GM21529 (cell line): ENCODE measurements around the gene DTD1.

ENCODE experiments used
- ATAC-seq: cut with Tn5 transposase; IDR thresholded peaks from one replicate; pipeline ENCODE4 v1.9.1; 2021; ENCODE audit not compliant: unreplicated experiment

Gene DTD1

GRCh38 chr20:18701969-18702368 is 114.1 kb downstream of the DTD1 start:
- no peak for ATAC-seq

- no peak for ATAC-seq
Measured at GRCh38 chr20:18702736-18703135, 114.9 kb downstream of the DTD1 start.

DNA sequence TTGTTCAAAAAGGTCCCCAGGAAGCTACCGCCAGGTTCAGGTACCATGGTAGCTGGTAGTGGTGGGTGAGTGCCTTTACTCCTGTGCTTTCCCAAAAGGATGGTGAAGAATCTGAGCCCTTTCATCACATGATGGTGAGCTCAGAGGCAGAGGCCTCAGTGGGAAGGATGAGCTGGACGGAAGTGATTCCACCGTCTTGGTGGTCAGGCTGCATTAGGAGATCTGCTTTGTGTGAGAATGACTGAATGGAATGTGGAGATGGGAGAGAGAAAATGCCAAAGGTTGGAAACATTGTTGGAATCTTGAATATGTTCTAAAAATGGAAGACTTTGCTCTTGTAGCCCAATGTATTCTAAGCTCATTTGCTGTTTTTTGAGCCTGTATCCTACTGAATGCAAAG is 117.6 kb downstream of the DTD1 start:
- no peak for ATAC-seq

GRCh38 chr20:18705910-18706309 is 118.1 kb downstream of the DTD1 start:
- ATAC-seq: no peak

DNA sequence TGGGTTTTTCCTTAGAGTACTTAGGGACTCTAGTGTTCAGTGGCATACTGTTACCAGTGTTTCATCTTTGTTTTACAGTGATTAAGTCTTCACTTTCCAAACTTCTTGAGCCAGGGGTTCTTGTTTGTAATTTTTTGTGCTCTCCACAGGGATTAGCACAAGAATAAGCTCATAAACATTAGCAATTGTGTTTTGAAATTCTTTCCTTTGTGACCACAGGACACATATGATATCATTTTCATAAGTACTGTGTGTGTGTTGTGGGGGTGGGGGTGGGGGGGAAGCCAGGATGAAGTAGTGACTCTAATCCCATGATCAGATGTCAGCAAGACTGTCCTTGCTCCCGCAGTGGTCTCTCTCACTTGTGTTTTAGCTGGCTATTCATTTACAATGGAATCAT is 124.3 kb downstream of the DTD1 start:
- no peak for ATAC-seq

DNA sequence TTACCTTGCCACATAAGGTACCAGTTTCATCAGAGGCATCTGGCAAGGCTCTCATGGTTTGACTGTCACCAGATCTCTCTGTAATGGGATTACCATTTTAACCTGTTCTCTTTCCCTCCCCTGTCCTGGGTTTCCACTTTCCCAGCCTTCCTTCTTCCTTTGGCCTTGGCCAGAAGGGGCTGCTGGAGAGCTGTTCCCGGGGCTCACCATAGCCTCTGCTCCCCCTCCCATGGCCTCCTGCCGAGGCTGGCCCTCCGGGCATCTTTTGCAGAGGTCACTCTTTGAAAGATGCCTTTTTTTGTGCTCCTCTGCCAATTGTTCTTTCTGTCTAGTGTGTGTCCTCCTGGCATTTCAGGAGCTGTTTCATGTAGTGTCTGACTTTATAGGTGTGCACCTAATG is 125.0 kb downstream of the DTD1 start:
- ATAC-seq: no peak

GRCh38 chr20:18715564-18715963 is 127.7 kb downstream of the DTD1 start:
- ATAC-seq: no peak

GRCh38 chr20:18717062-18717461 is 129.2 kb downstream of the DTD1 start:
- ATAC-seq: no peak

DNA sequence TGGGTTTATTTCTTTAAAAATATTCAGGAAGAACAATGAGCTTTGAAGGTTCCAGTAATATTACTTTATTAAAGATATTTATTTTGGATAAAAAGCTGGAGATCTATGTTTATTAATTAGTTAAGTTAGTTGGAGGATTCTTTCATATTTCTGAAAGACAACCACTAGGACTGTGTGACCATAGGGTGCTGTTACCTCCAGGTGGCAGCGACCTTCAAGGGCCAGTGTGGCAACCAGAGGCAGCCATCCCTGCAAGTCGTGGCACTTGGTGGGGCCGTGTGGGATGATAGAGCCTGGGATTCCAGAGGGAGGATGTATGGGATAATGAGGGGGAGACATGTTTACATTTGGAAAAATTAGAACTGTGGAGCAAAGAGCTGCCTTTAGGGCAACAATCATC is 130.3 kb downstream of the DTD1 start:
- no peak for ATAC-seq

DNA sequence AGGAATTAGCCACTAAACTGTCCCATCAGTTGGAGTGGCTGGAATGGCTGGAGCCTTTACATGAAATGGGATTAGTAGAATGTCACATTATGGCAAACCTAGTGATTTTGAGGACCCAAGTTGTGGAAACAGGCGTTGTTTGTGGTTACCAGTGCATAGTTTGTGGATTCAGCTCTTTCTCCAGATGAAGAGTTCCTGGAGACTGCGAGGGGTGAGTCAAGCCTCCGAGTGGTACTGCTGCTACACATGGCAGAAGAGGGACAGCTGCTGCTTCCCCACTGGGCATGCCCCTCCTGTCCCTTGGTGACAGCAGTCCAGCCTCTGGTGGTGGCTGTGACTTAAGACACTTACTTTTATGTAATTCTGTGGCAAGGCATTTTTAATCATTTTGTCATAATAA is 131.6 kb downstream of the DTD1 start:
- ATAC-seq: no peak

DNA sequence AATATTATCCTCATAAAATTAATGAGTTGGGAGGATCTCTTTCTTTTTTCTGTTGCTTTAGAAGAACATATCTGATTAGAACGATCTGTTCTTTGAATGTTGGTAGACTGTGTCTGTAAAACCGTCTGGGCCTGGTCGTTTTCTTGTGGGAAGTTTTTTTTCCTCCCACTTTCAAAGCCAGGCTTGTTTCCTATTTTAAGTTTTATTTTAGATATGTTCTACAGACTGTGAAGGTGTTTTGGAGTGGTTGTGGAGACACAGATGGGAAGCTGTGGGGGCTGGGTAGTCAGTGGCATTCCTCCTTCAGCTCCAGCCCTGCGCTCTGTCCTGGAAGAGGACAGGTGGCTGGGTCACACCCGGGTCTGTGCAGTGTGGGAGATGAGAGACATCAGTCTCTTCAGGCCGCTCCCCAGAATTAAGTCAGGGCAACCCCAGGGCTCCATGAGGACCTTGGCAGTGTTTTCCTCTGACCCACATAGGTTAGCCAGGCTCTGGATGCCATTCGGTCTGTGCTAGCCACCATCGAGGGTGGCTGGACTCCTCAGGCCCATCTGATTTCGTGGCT is 133.8 kb downstream of the DTD1 start:
- no peak for ATAC-seq

GRCh38 chr20:18722371-18722770 is 134.5 kb downstream of the DTD1 start:
- no peak for ATAC-seq

GRCh38 chr20:18724077-18724476 is 136.2 kb downstream of the DTD1 start:
- no peak for ATAC-seq

DNA sequence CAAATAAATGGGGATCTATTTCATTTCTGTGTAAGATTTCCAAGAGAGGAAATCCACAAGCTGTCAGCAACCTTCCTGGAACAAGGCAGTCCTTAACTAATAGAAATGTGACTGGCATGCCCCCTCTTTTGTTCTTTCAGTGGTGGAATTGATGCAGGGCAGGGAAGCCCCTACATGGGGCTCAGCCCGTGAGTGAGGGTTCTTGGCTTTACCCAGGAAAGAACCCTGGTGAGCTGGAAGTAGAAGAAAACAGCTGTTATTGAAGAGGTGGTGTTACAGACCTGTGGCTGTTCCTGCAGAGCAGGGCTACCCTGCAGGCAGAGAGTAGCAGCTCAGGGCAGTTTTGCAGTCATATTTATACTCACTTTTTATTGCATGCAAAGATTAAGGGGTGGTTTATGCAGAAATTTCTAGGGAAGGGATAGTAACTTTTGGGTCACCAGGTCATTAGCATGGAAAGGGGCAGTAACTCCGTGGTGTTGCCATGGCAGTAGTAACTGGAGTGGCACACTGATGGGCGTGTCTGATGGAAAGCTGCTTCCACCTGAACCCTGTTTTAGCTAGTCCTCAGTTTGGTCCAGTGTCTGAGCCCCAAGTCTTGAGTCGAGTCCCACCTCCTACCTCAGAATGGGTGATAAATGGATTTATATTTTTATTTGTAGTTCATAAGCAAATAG is 137.1 kb downstream of the DTD1 start:
- ATAC-seq: no peak

GRCh38 chr20:18727032-18727508 is 139.2 kb downstream of the DTD1 start:
- no peak for ATAC-seq

DNA sequence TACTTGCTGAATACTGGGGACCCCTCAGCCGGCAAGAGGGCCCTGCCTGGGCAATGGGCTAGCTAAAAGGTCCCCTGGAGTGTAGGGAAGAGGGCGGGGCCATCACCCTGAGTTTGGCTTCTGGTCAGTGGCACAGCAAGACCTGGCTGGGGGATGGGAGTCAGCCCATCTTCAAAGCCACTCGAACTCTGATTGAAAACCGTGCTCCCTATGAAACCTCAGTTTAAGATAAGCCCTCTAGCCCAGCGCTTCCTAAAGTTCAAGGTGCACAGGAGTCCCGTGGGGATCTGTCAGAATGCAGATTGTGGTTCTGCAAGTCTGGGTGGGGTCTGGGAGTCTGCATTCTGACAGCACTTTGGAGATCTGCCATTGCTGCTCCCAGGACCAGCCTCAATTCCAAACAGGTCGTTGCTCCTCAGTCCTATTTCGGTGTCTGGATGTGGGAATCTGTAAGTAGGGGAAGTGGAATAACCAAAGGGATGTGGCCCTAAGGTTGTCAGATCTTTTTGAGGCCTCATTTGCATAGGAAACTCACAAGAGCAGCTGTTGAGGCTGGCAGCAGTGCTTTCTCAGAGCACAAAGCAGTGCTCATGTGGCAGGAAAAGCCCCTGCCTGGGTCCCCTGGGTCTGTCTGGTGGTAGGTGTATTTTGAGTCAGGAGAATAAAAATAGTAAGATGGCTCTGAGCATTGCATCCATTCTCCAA is 140.5 kb downstream of the DTD1 start:
- peak; percentile 94 for ATAC-seq

DNA sequence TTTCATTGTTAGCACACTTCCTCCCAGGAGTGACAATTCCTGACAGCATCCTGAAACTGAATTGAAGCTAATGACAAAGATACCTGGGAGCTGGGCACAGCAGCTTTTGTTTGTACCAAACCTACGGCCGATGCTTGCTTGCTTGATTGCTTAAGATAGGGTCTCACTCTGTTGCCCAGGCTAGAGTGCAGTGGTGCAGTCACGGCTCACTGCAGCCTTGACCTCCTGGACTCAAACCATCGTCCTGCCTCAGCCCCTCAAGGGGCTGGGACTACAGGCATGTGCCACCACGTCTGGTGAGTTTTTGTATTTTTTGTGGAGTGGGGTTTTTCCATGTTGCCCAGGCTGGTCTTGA is 141.0 kb downstream of the DTD1 start:
- ATAC-seq: peak; percentile 34

DNA sequence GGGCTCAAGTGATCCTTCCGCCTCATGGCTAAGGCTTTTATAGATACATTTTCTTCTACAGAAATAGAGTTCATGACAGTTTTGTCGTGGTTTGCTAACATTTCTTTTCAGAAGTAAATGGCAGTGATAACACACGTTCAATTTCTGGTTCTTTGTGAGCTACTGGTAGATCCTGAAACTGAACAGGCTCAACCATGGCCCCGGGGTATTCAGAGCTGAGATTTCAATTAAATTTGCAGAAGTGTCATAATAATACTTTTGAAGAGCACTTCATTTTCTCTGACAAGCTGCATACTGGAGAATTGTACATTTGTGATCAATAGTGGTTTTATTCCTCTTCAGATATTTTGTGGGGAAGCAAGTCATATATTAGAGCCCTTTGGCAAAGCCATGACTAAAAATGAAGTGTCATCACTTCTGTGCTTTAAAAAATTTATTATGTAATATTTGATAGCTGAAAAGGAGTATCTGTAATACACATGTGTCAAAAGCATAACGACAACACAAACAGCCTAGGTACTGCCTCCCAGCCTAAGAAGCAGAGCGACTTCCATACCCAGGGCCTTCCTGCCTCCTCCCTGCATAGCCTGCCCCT is 141.5 kb downstream of the DTD1 start:
- ATAC-seq: no peak

GRCh38 chr20:18731940-18732339 is 144.1 kb downstream of the DTD1 start:
- no peak for ATAC-seq

DNA sequence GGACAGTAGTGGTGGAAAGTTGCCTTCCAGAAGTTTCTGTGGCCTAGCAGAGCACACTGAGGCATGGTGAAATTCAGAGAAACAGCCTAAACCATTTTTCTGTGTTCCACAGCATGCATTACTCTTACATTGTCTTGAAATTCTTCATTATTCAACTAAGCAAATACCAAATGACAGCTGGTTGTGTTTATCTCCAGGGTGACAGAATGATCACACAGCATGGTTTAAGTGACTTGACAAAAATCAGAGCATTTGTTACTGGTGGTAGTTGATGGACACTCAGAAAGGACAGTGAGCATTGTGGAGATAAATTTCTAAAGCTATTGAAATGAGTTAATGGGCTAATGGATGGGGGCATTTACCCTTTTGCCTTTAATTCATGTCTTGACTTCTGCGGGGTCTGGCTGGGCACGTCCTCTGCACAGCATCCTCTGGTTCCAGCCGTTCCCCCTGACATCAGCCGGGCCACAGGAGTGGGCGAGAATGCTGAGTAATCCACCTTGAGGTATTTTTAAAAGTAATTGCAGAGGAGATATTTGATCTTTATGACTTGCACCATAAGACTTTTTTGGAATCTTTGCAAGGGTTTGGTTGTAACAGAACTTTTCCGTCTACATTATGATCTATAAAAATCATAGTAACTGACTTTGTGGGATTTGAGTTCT is 146.8 kb downstream of the DTD1 start:
- no peak for ATAC-seq

DNA sequence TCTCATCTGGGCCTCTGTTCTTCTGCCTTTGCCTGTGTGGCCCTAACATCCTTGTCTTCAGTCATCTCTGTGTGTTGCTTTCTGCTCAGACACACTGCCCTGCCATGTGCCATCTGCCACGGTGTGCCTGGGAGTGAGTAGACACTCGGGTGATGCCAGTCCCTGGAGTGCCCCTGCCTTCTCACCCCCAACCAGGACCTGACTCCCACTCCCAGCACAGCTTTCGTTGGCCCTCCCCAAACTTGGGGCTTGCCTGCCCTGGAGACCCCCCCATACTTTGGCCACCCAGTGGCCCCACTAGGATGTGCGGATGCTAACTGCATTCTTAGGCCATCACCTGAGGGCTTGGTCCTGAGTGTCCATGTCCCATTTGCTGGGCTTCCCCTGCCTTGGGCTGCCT is 149.3 kb downstream of the DTD1 start:
- ATAC-seq: no peak

DNA sequence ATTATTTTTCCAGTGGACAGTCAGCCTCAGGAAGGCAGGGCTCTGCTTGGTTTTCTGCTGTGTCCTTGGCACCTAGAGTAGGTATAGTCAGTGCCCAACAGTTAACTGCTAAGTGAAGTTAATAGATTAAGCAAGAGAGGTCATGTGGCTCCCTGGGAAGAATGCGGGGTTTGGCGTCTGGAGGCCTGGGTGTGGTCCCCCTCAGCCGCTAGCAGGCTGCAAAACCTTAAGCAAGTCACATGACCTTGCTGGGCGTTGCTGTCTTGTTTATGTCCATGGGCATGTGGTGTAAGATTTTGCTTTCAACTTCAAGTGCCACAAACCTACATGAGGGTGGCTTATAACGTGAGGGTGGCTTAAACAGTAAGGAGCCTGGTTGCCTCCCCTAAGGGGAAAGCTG is 150.2 kb downstream of the DTD1 start:
- no peak for ATAC-seq
